ENCODE results near the gene RBMX2.
"Not testable (repeated sequence)": the region's sequence is repeated elsewhere in the genome, so short reads cannot be mapped to it uniquely, and the experiment has no call there.

Gene RBMX2, protein sequence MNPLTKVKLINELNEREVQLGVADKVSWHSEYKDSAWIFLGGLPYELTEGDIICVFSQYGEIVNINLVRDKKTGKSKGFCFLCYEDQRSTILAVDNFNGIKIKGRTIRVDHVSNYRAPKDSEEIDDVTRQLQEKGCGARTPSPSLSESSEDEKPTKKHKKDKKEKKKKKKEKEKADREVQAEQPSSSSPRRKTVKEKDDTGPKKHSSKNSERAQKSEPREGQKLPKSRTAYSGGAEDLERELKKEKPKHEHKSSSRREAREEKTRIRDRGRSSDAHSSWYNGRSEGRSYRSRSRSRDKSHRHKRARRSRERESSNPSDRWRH

GRCh38 chrX:130401415-130402207 lies at the start of gene RBMX2:
TSS of gene RBMX2 (plus strand) at chrX:130401987. CDS start at chrX:130402033, 46 bp downstream.
- DNase-seq = peak; percentile 74

DNA sequence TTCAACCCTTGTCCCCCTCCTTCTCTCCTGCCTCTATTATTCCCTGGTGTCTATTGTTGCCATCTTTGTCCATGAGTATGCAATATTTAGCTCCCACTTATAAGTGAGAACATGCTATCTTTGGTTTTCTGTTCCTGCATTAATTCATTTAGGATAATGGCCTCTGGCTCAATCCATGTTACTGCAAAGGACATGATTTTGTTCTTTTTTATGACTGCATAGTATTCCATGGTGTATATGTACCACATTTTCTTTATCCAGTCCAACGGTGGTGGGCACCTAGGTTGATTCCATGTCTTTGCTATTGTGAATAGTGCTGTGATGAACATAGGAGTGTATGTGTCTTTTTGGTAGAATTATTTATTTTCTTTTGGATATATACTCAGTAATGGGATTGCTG lies 49.7 kb upstream of the RBMX2 start:
- not testable (repeated sequence) for DNase-seq

- DNase-seq = no peak
Measured at GRCh38 chrX:130376077-130376476, 25.7 kb upstream of the RBMX2 start.

DNA sequence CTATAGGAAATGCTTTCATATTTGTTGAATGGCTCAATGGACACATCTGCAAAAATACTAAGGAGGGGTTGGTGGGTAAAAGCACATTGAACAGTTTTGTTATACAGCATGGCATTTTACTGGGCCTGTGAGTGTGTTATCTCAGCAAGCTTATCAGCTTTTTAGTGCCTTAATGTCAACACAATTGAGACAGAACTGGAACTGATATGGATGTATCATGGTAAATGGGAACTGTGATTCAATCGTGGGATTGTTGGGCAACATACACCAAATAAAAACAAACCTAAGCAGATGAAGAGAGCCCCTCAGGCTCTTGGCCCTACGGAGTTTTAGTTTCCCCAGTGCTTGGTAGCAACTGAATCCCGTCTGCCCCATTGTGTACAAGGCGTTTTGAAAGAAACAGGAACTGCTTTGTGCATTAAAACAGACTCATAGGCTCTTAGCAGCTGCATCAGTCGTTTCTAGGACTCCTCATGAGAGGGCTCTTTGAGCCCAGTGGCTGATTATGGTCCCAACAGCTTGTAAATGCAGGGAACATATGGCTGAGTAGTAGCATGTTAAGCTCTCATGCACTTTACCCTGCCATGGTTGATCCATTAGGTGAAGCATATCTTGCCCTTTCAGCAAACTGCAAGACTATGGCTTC lies 23.6 kb upstream of the RBMX2 start:
- peak; percentile 19 for DNase-seq

DNA sequence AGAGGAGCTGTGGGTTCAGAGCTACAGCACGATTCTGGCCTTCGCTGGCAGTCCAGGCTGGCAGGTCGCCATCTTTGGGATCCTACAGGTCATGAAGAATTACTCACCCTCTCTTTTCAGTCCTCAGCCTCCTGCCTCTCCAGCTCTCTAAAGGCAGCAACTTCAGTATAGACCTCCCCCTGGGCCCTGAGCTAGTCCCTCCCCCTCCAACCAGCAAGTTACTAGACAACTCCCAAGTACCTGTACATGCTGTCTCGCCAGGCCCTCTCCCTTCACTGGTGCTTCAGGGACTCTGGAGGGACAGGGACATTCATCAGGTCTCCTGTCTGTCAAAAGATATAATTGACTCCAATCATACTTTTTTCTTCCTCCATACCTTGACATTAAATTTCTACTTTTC lies 16.3 kb upstream of the RBMX2 start, which contains the start of gene GPR119:
GPR119 (minus strand) TSS at position 155 of the 400 bp plus-strand sequence. CDS start 227 bp downstream, outside the sequence.
- DNase-seq = no peak

- no peak for DNase-seq
Measured at GRCh38 chrX:130386408-130386808, 15.4 kb upstream of the RBMX2 start.

DNA sequence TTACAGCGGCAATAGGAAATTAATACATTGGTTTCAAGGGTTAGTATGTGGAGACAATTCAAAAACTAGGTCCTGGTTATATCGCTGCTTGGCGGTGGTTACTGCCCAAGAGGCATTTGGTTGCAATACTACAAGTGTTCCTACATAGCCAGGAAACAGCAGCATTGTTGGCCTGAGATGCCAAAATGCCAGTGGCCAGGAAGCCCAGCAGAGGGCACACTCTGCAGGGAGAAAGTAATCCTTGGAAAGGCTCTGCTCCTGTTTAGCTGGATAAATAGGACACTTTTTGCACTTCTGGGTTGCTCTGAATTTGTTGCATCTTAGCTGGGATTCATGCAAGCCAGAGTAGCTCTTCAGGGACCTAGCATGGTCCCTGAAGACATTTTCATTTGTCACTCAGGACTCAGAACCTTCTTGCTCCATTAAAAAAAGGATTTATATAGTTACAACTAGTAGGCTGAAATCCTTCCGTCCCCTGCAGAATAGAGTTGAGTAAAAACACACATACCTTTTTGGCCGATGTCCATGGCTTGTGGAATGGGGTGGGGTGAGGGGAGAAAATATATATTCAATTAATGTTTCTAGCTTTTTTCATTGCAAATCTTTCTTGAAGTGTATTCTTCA lies 8.2 kb upstream of the RBMX2 start:
- DNase-seq = peak; percentile 49

GRCh38 chrX:130395341-130395740 lies 6.4 kb upstream of the RBMX2 start:
- no peak for DNase-seq

- DNase-seq = no peak
Measured at GRCh38 chrX:130402208-130402684, 459 bp downstream of the RBMX2 start.

DNA sequence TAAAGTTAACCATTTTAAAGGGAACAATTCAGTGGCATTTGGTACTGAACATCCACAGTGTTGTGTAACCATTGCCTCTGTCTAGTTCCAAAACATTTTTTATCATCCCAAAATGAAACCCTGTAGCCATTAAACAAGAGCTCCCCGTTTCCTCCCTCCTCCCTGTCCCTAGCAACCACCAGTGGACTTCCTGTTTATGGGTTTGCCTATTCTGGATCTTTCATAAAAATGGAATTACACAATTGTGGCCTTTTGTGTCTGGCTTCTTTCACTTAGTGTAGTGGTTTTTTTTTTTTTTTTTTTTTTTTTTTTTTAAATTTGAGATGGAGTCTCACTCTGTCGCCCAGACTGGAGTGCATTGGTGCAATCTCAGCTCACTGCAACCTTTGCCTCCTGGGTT lies 11.6 kb downstream of the RBMX2 start:
- no peak for DNase-seq

DNA sequence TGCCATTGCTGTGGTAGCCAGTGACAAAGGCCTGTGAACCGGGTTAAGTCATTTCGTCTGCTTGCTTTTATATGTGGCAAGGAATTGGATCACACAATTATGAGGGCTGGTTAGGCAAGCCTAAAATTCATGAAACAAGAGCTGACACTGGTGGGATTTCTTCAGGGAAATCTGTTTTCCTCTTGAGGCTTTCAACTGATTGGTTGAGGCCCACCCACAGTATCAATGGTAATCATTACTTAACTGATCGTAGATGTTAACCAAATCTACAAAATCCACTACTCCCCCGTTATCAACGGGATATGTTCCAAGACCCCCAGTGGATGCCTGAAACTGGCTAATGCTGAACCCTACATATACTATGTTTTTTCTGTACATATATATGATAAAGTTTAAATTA lies 13.0 kb downstream of the RBMX2 start:
- DNase-seq = no peak

GRCh38 chrX:130415201-130415600 lies 13.4 kb downstream of the RBMX2 start:
- DNase-seq = no peak

- no peak for DNase-seq
Measured at GRCh38 chrX:130416785-130417184, 15.0 kb downstream of the RBMX2 start.

- no peak for DNase-seq
Measured at GRCh38 chrX:130418066-130418465, 16.3 kb downstream of the RBMX2 start.

DNA sequence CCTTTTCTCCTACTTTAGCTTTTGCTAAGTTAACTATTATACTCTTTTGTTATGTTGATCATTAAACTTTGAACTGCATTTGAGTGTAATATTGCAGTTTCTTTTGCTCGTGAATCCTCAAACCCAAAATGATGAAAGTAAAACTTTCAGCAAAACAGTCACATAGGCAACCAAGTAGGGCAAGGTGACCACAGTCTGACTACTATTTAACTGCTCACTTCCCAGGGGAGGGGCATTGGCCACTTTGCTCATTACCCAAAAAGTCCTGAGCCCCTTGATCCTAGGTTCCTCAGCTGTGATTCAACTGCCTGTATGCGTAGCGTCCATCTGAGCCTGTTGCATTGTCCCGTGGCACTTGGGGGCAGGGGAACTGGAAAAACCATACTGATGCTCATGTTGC lies 17.0 kb downstream of the RBMX2 start:
- DNase-seq = no peak

- no peak for DNase-seq
Measured at GRCh38 chrX:130419263-130419662, 17.5 kb downstream of the RBMX2 start.

DNA sequence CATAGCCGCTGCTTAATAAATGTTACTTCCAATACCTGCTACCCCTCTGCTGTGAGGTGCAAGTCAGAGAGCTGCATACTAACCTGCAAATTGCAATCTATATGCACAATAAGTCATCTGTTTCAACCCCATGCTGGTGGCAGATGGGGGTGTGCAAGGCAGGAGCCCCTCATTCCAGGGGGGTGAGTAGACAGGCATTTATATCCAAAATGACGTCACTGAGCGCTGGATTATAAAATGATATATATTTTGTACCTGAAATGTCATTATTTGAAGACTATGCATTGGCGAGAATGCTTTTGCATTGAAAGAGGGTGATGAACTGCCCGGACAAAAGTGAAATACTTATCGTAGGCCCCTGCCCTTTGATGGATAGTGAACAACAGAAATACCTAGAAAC lies 24.7 kb downstream of the RBMX2 start:
- DNase-seq = no peak

DNA sequence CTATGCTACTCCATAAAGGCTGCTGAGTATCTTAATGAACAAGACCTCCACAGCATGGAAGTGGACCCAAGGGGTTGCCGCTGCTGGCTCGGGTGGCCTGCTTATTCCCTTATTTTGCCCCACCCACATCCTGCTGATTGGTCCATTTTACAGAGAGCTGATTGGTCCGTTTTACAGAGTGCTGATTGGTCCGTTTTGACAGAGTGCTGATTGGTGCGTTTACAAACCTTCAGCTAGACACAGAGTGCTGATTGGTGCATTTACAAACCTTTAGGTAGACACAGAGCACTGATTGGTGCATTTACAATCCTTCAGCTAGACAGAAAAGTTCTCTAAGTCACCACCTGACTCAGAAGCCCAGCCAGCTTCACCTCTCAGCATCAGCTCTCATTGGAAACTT lies 27.4 kb downstream of the RBMX2 start:
- not testable (repeated sequence) for DNase-seq

DNA sequence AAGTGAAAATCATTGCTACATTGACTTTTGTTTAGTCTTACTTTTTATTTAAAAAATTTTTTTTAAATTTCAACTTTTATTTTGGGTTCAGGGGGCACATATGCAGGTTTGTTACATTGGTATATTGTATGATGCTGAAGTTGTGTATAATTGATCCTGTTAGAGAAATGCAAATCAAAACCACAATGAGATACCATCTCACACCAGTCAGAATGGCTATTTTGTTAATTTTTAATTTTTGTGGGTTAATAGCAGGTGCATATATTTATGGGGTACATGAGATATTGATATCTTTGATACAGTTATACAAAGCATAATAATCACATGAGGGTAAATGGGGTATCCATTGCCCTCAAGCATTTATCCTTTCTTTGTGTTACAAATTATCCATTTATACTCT lies 34.1 kb downstream of the RBMX2 start:
- DNase-seq = no peak

- not testable (repeated sequence) for DNase-seq
Measured at GRCh38 chrX:130437996-130438395, 36.2 kb downstream of the RBMX2 start.

DNA sequence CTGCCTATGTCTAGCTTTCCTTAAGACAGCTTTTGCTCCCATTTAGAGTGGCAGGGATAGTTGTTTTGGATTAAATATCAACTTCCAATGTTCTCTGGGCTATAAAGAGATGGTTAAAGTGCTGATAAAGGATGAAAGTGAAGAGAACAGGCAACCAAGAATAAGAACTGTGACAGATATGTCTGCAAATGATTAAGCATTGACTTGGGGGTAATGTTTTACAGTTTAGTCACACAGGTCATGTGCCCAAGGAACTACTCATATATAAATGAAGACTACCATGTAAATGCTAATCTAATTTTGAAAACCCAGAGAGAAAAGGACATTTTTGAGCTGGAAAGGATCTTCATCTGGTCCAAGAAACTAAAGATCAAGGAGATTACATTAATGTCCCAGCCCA lies 42.1 kb downstream of the RBMX2 start:
- DNase-seq = no peak

- DNase-seq = no peak
Measured at GRCh38 chrX:130444641-130445336, 43.0 kb downstream of the RBMX2 start.

All from NCI-H345 (cell line).